Activated effector memory CD4-positive, alpha-beta T cell treated with anti-CD3 and anti-CD28 coated beads, Interleukin-2, amount 50 U/mL, for 16 hours (primary cell): Measurements from ENCODE around the gene FN3KRP.

Source experiments
- DNase-seq: peaks from one replicate; pipeline ENCODE4 v3.0.0-alpha.2; 2020

Gene FN3KRP

GRCh38 chr17:82716203-82717010 lies at the start of gene FN3KRP:
Gene FN3KRP (plus strand): TSS chr17:82716706. CDS start chr17:82716756, 50 bp downstream.
- peak; percentile 97 for DNase-seq

GRCh38 chr17:82666931-82667667 lies 49.4 kb upstream of the FN3KRP start:
- peak; percentile 44 for DNase-seq

- DNase-seq: peak; percentile 44
These were observed 48.9 kb upstream of the FN3KRP start for GRCh38 chr17:82667668-82668000.

GRCh38 chr17:82668024-82668630 lies 48.4 kb upstream of the FN3KRP start:
- DNase-seq: peak; percentile 61

GRCh38 chr17:82668631-82669099 lies 47.8 kb upstream of the FN3KRP start:
- peak; percentile 66 for DNase-seq

GRCh38 chr17:82670661-82671450 lies 45.6 kb upstream of the FN3KRP start:
- peak; percentile 28 for DNase-seq

- DNase-seq: peak; percentile 22
These were observed 41.6 kb upstream of the FN3KRP start for GRCh38 chr17:82674656-82675475.

- peak; percentile 39 for DNase-seq
These were observed 40.8 kb upstream of the FN3KRP start for GRCh38 chr17:82675476-82676245.

GRCh38 chr17:82677353-82677925 lies 39.1 kb upstream of the FN3KRP start:
- peak; percentile 39 for DNase-seq

- DNase-seq: peak; percentile 30
These were observed 38.1 kb upstream of the FN3KRP start for GRCh38 chr17:82678265-82678891.

GRCh38 chr17:82679586-82680465 lies 36.7 kb upstream of the FN3KRP start:
- DNase-seq: peak; percentile 53

GRCh38 chr17:82681547-82681946 lies 35.0 kb upstream of the FN3KRP start:
- DNase-seq: no peak

GRCh38 chr17:82683534-82683933 lies 33.0 kb upstream of the FN3KRP start:
- no peak for DNase-seq

GRCh38 chr17:82684228-82684841 lies 32.2 kb upstream of the FN3KRP start:
- no peak for DNase-seq

GRCh38 chr17:82685291-82685690 lies 31.2 kb upstream of the FN3KRP start:
- no peak for DNase-seq

- no peak for DNase-seq
These were observed 29.9 kb upstream of the FN3KRP start for GRCh38 chr17:82686366-82687324.

- no peak for DNase-seq
These were observed 29.1 kb upstream of the FN3KRP start for GRCh38 chr17:82687375-82687861.
